SHP77 treated with DMSO at 0.1 percent for 48 hours (cell line): ENCODE measurements around the gene MAPKAPK3.

Experiments used
- DNase-seq: peaks from one replicate; lab custom pipeline; 2025; lab: John Stamatoyannopoulos, UW

MAPKAPK3 gene

GRCh38 chr3:50609071-50609762, 7.7 kb upstream of the MAPKAPK3 start:
- DNase-seq, result no peak

- DNase-seq, result no peak
Observed at GRCh38 chr3:50609763-50610085, 7.2 kb upstream of the MAPKAPK3 start.

- DNase-seq, result no peak
Observed at GRCh38 chr3:50610181-50610971, 6.6 kb upstream of the MAPKAPK3 start.

DNA sequence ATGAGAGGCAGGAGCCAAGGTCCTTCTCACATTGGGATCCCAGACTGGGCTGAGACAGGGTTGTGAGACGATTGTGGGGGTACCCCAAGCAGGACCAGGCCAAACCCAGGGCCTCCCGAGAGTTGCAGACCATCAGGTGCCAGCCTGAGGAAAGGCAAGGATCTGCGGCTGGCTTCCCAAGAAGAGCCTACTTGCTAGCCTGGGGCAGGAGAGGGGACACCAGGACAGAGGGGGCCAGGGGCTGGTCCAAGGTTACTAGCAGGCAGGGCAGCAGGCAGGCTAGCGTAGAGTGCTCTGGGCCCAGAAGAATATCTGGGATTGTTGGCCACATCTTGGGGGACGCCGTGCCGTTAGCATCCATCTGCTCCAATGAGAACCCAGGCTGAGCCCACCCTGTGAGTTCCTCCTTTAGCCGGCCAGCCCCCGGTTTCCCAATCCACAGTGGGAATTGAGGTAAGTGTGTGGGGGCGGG, 5.9 kb upstream of the MAPKAPK3 start:
- DNase-seq, result no peak

GRCh38 chr3:50611464-50612233, 5.3 kb upstream of the MAPKAPK3 start, which contains the start of gene CISH:
Gene CISH (minus strand): TSS chr3:50611774. CDS start chr3:50611650, 124 bp downstream.
- peak; percentile 75 for DNase-seq

- no peak for DNase-seq
Observed at GRCh38 chr3:50612234-50612882, 4.6 kb upstream of the MAPKAPK3 start.

- DNase-seq, result no peak
Observed at GRCh38 chr3:50612970-50613846, 3.7 kb upstream of the MAPKAPK3 start.

GRCh38 chr3:50615190-50615589, 1.8 kb upstream of the MAPKAPK3 start:
- DNase-seq, result no peak

DNA sequence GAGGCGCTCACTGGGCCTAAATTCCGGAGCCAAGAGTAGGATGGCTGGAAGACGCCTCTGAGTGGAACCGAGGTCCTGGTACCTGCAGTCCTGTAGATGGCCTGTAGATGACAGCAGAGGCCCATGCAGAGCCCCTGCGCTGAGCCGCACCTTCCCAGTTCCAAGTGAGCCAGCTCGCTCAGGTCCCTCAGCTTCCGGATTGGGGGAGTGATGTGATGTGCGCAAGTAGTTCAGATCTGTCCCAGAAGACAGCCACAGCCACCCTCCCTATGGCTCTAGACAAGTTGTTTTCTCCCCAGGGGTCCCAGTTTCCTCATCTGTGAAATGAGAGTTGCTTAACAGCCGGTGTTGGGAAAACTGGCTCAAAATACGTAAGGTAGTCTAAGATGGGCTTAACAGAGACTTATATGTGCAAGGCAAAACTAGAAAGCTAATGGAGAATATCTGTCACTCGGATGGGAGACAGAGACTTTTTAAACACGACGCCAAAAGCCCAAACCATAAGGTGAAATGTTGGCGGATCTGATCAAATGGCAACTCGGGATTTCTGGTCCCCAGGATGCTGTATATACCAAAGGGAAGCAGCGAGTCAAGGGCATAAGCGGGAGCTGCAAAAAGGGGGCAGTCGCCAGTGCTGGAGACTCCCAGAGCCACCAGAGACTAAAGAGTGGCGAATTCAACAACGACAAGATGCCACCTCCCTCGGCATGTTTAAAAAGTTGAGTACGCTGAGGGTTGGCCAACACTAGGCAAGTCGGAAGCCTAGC, 765 bp upstream of the MAPKAPK3 start:
- DNase-seq, result peak; percentile 59

DNA sequence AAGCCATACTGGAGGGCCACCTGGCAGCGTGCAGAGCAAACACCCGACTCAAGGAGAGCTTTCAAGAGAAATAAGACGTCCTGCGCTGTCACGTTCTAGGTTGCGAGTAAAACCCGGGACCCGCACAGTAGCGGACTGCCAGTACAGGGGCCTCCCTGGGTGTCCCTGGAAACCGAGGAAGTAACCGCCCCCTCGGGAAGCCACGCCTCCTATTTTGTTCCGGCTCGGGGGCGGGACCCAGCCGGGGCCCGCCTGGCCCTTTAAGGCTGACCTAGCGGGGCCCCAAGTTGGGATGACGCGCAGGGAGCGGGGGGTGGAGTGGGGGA, 218 bp upstream of the MAPKAPK3 start:
- peak; percentile 53 for DNase-seq

GRCh38 chr3:50617911-50618481, 1.0 kb downstream of the MAPKAPK3 start:
- DNase-seq, result no peak

DNA sequence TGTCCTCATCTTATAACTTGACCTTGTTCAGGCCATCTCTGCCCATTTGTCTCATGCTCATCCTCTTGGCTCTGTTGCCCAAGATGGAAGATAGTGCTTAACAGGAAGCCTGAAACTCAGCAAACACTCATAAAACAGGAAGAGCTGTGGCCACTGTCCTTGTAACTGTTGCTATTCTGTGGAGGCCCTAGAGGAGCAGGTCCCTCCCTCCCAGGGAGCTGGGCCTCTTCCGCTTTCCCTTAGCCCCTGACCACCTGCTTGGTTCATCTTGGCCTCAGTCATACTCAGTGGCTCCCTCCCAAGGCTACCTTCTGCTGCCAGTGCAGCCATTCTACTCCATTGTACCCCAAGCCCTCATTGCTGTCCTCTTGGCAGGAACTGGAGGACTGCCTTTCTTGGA, 3.5 kb downstream of the MAPKAPK3 start:
- DNase-seq, result no peak

DNA sequence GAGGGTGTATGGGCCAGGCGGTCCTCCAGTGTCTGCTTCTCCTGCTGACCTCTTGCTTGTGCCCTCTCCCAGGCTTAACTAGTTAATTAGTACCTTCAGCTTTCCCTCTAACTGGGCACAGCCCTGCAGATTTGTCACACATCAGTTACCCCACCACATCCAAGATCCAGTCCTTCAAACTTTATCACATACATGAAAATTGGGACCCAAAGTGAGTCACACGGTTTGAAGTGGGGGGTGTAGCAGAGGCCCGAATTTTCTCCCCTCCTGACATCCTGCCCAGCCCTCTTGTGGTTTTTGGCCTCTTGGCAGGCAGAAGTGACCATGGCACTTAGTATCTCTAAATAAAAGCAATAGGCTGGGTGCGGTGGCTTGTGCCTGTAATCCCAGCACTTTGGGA, 3.9 kb downstream of the MAPKAPK3 start:
- no peak for DNase-seq

DNA sequence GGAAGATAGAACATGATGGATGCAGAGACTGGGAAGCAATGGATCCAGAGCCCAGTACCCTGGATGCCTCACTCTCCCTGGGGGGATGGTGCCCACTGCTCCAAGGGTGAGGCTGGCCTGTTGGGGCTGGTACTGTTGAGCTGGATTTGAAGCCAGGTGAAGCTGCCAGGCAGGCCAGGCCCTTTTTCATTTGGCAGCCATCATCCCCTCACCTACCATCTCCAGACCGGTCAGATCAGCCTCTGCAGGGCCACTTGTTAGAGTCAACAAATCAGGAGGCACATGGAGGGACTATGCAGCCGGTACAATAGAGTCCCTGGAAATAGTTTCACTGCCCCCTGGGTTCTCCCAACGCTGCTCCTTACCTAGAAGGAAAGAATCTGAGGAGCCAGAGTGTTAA, 5.9 kb downstream of the MAPKAPK3 start:
- DNase-seq, result no peak

GRCh38 chr3:50623840-50624474, 7.0 kb downstream of the MAPKAPK3 start:
- DNase-seq, result no peak

DNA sequence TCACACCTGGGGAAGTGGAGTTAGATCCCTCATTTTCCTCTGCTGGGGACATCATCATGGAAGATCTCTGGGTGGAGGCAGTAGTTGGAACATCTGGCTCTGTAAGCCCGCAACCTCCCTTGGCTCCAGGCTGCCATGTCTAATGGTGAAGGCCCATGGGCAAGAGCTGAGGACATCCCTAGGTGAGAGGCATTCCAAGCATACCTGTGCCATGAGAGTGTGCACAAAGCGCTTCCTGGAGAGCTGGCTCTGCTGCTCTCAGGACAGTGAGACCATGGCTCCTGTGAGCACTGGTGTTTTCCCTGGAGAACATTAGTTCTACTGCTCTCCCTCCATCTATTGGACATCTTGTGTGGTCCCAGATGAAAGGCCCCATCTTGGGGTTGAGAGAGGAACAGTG, 7.7 kb downstream of the MAPKAPK3 start:
- no peak for DNase-seq

DNA sequence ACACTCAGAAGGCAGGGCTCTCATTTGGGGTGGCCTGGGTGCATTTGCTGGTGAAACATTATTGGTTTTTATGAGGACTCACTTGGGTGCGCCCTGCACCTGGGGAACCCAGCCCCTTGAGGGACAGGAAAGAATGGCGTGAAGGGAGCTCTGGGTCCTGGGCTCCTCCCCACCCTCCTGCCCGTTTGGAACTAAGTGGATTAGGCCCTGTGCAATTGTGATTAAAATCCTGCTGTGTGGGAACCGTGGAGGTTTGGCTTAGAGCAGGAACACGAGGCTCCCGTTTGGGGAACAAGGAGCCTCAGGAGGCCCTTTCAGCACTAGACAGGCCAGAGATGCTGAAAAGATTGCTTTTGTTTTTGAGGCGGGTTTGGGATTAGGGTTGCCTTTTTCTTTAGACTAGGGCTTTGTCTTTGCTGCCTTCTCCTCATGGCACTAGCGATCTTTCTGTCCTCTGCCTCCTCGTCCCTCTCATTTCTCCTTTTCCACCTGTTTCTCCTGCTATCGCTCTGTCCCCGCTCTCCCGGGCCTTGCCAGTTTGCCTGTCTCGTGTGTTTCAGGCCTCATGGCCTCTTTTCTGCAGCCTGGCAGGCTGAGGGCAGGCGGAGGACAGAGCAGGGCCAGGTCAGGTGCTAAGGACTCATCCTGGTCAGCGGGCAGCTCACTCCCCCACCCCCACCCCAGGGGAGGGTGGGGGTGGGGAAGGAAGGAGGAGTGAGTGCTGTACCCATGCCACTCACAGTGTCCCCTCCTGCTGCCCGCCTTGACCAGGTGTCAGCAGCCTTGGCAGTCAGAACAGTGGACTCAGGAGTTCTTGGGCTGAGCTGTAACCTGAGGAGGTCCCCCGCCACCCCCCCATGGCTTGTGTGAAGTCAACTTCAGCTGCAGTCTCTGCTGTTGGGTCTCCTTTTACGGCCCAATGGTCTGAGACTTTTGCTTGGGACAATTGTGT, 8.6 kb downstream of the MAPKAPK3 start:
- DNase-seq, result no peak

DNA sequence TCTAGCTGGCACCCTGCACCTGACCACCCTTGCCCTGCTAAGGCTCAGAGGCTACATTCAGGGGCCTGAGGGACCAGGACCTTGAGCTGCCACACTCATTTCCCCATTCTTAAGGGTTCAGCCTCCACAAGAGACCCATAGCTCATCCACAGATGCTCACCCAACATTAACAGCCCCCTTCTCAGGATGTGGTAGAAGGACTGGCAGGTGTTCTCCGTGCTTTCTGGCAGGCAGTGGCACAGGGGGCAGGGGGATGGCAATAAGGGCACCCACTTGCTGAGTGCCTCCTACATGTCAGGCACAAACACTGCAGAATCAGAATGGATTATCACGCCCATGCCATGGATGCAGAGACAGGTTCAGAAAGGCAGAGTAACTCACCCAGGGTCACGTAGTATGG, 9.4 kb downstream of the MAPKAPK3 start:
- DNase-seq, result no peak
